GM12878 (cell line): ENCODE data around the gene ACSL3. TPM values are rescaled to one million over a fixed set of nuclear protein-coding genes. Genes with fewer than 3 reads are reported as not detected.

Source experiments
- ATAC-seq: fragments of 200-7000 bp; cut with Tn5 transposase; 3 replicates; pipeline ENCODE4 v1.9.1; 2020; ENCODE audit warnings: mild to moderate bottlenecking, moderate library complexity
- BruUV-seq: library from RNA; stranded (reverse); fragments of 400-500 nt; replicated peaks from 2 replicates; lab custom pipeline; 2021; lab: Mats Ljungman, UMichigan
- CTCF ChIA-PET: fragments of 300-600 bp; sonication (Branson Sonifier 250); formaldehyde crosslinking; extraction: SDS; loops from one replicate; lab custom pipeline; 2021; ENCODE audit warnings: inconsistent platforms; lab: Yijun Ruan, JAX
- POLR2A ChIA-PET: fragments of 350-600 bp; formaldehyde crosslinking; extraction: SDS; loops from one replicate; lab custom pipeline; 2021; ENCODE audit warnings: inconsistent platforms; lab: Charles Lee
- RAD21 ChIA-PET: fragments of 300-600 bp; sonication (Branson Sonifier 250); formaldehyde crosslinking; loops from one replicate; lab custom pipeline; 2023; ENCODE audit warnings: antibody characterized with exemption; ENCODE audit not compliant: unreplicated experiment; lab: Charles Lee
- SMC1A ChIA-PET: fragments of 300-600 bp; sonication (Branson Sonifier 250); formaldehyde crosslinking; loops from one replicate; lab custom pipeline; 2023; ENCODE audit not compliant: unreplicated experiment, uncharacterized antibody; lab: Charles Lee
- DNase-seq: peaks from one replicate; pipeline ENCODE4 v3.0.0-alpha.2; 2011; ENCODE audit warnings: low read depth, low spot score
- FAIRE-seq: peaks from 3 replicates; lab custom pipeline; 2011; peaks lifted over from hg19 to GRCh38; lab: Jason Lieb, UNC
- H2AFZ ChIP-seq: 2 replicates; pipeline ENCODE4 v1.6.0; 2011; ENCODE audit warnings: low read depth, low read length, control low read depth; ENCODE audit not compliant: control insufficient read depth
- H3K27ac ChIP-seq: 2 replicates; pipeline ENCODE4 v1.5.1; 2011; ENCODE audit warnings: control low read depth; ENCODE audit not compliant: control insufficient read depth, insufficient read depth
- H3K27me3 ChIP-seq, 2 experiments: replicated peaks in 1 of 2; 2 replicates each; pipeline versions ENCODE4 v1.6.0 to v1.6.1; 2011; ENCODE audit warnings: low read length in 1 of 2; ENCODE audit not compliant: control insufficient read depth in 2 of 2, insufficient read depth in 2 of 2
- H3K36me3 ChIP-seq, 2 experiments: 2 replicates each; pipeline ENCODE4 v1.5.1; 2011; ENCODE audit warnings: low read length in 1 of 2; ENCODE audit not compliant: control insufficient read depth in 2 of 2, insufficient read depth in 2 of 2
- H3K4me1 ChIP-seq: 2 replicates; pipeline ENCODE4 v1.6.1; 2011; ENCODE audit warnings: mild to moderate bottlenecking, low read length, moderate library complexity, mixed read lengths; ENCODE audit not compliant: control insufficient read depth, insufficient read depth
- H3K4me2 ChIP-seq: 2 replicates; pipeline ENCODE4 v1.6.0; 2011; ENCODE audit warnings: control low read depth; ENCODE audit not compliant: control insufficient read depth, insufficient read depth
- H3K4me3 ChIP-seq: fragments of 200-600 bp; sonication (generic); 2 replicates; pipeline ENCODE4 v1.5.1; 2016
- H3K79me2 ChIP-seq: 2 replicates; pipeline ENCODE4 v1.6.0; 2011; ENCODE audit warnings: low read length; ENCODE audit not compliant: control insufficient read depth, insufficient read depth
- H3K9ac ChIP-seq: 2 replicates; pipeline ENCODE4 v1.8.0; 2011; ENCODE audit warnings: low read length, control low read depth, mixed read lengths; ENCODE audit not compliant: control insufficient read depth, insufficient read depth
- H3K9me3 ChIP-seq: replicated peaks from 3 replicates; pipeline ENCODE4 v1.5.1; 2011; ENCODE audit warnings: mild to moderate bottlenecking, low read length; ENCODE audit not compliant: control insufficient read depth, insufficient read depth
- H4K20me1 ChIP-seq: 2 replicates; pipeline ENCODE4 v1.6.0; 2011; ENCODE audit not compliant: control insufficient read depth, insufficient read depth
- NR2C1 ChIP-seq: fragments of 450-650 bp; IDR thresholded peaks from 2 replicates; pipeline ENCODE4 v1.6.1; 2017; ENCODE audit warnings: antibody characterized with exemption, mild to moderate bottlenecking, moderate library complexity
- SPI1 ChIP-seq: IDR thresholded peaks from 2 replicates; pipeline ENCODE4 v1.6.1; 2011; ENCODE audit warnings: low read depth, mild to moderate bottlenecking, low read length, moderate library complexity, borderline replicate concordance; ENCODE audit not compliant: insufficient read depth
- WGBS: methylation state at CpG from one replicate; pipeline ENCODE4 v1.1.6; 2016; ENCODE audit warnings: low lambda C conversion rate; ENCODE audit not compliant: insufficient replicate concordance, insufficient coverage; ENCODE audit errors: missing lambda C conversion rate; 5-methylcytosine and 5-hydroxymethylcytosine counted together
- in situ Hi-C: fragments of 300-500 bp; cut with MboI; formaldehyde crosslinking; loops from 9 replicates; pipeline ENCODE4 v1.14.3; 2018; ENCODE audit warnings: mixed read lengths
- intact Hi-C: fragments of 100-400 bp; cut with micrococcal nuclease; formaldehyde crosslinking; loops from one replicate; pipeline ENCODE4 v1.14.2; 2022; ENCODE audit not compliant: unreplicated experiment
- polyA plus RNA-seq, 11 experiments: library from polyadenylated mRNA; depleted of rRNA in 4 of 11; unstranded in 6 of 11; stranded (reverse) in 5 of 11; fragments of >200 nt; fragmentation: Nextera tagmentation in 4 of 11; fragmentation: Illumina TruSeq in 1 of 11; extraction: Ambion mirVana in 4 of 11; extraction: Trizol in 1 of 11; gene quantifications; 1 replicate in 1 of 11; 2 replicates in 10 of 11; pipeline versions ENCODE4 v1.2.1 to v1.2.3, GENCODE V29; 2011 to 2016; ENCODE audit warnings: inconsistent platforms in 2 of 11, missing spikeins in 2 of 11, low read depth in 1 of 11
- total RNA-seq, 4 experiments: library from RNA; depleted of rRNA in 3 of 4; stranded (reverse); fragments of >200 nt in 3 of 4; fragmentation: Illumina TruSeq in 1 of 4; extraction: Trizol in 1 of 4; gene quantifications; 2 replicates each; pipeline versions ENCODE4 v1.2.1 to v1.2.3, GENCODE V29; 2013 to 2021

Gene ACSL3
- total and polyA plus RNA-seq, 10 of the 15 experiments (the other 5 are each of a cell fraction or from before 2014, with no cell fraction given): 15.6 to 83.9 (median 56.7) TPM

- Histone ChIP-seq H3K27ac (no peak overlapping the region), H3K9me3 (no peaks in the 10 kb centered on the region), H3K27me3 (no peaks in the 10 kb centered on the region), H3K9ac (no peak overlapping the region), H3K36me3 (no peaks in the 10 kb centered on the region), H4K20me1 (no peaks in the 10 kb centered on the region), H2AFZ (no peak overlapping the region), H3K4me3 (no peak overlapping the region), H3K79me2 (no peaks in the 10 kb centered on the region), H3K4me1 (no peaks in the 10 kb centered on the region), H3K4me2 (no peak overlapping the region)
- TF ChIP-seq SPI1 (peak; percentile 54; the same call in 1 of the 2 replicates), NR2C1 (no peak)
- no peak for DNase-seq
- intact Hi-C loops (no loop called here), in situ Hi-C loops (no loop called here)
- ChIA-PET SMC1A (no interaction called here), RAD21 (no interaction called here), CTCF (no interaction called here), POLR2A (no interaction called here)
- whole genome bisulfite sequencing: 0% methylated on average over 2 of the region's 2 CpGs
- ATAC-seq: no peak
- BruUV-seq: no TSS peak
- FAIRE-seq: no peak
Measured at GRCh38 chr2:222992137-222992536, 131.3 kb downstream of the ACSL3 start.

Other genes with a start within 250 kb of the ACSL3 start
- 32.4 and 36.7 TPM in 2 replicates for gene FARSB, start 204.9 kb upstream of the ACSL3 start, total RNA-seq (2014; rRNA removed)
- gene FARSB, start 204.9 kb upstream of the ACSL3 start, total RNA-seq (2014; rRNA removed; fragmentation: Illumina TruSeq; extraction: Trizol): 50.4 and 50.7 TPM in 2 replicates
- gene FARSB, start 204.9 kb upstream of the ACSL3 start, total RNA-seq (2021): 47.8 and 48.0 TPM in 2 replicates
- 51.6 and 62.5 TPM in 2 replicates for gene FARSB, start 204.9 kb upstream of the ACSL3 start, polyA plus RNA-seq (2011; rRNA removed)
- gene FARSB, start 204.9 kb upstream of the ACSL3 start, polyA plus RNA-seq (2014; fragmentation: Illumina TruSeq; extraction: Trizol): 90.1 and 108 TPM in 2 replicates
- 100 to 1,000 TPM; 107 to 127 TPM for gene FARSB, start 204.9 kb upstream of the ACSL3 start, polyA plus RNA-seq (2014; fragmentation: Nextera tagmentation; extraction: Ambion mirVana)
- 48.2 and 57.4 TPM in 2 replicates for gene FARSB, start 204.9 kb upstream of the ACSL3 start, polyA plus RNA-seq (2014; rRNA removed)
- 100 to 1,000 TPM; 113 to 119 TPM for gene FARSB, start 204.9 kb upstream of the ACSL3 start, polyA plus RNA-seq (2016; fragmentation: Nextera tagmentation; extraction: Ambion mirVana)
- not detected in 2 replicates for gene MOGAT1, start 189.4 kb upstream of the ACSL3 start, total RNA-seq (2014; rRNA removed)
- gene MOGAT1, start 189.4 kb upstream of the ACSL3 start, total RNA-seq (2014; rRNA removed; fragmentation: Illumina TruSeq; extraction: Trizol): not detected in 2 replicates
- not detected in 2 replicates for gene MOGAT1, start 189.4 kb upstream of the ACSL3 start, total RNA-seq (2021)
- not detected in 2 replicates for gene MOGAT1, start 189.4 kb upstream of the ACSL3 start, polyA plus RNA-seq (2011; rRNA removed)
- not detected in 2 replicates for gene MOGAT1, start 189.4 kb upstream of the ACSL3 start, polyA plus RNA-seq (2014; fragmentation: Illumina TruSeq; extraction: Trizol)
- gene MOGAT1, start 189.4 kb upstream of the ACSL3 start, polyA plus RNA-seq (2014; fragmentation: Nextera tagmentation; extraction: Ambion mirVana): not detected
- gene MOGAT1, start 189.4 kb upstream of the ACSL3 start, polyA plus RNA-seq (2014; rRNA removed): not detected in 2 replicates
- gene MOGAT1, start 189.4 kb upstream of the ACSL3 start, polyA plus RNA-seq (2016; fragmentation: Nextera tagmentation; extraction: Ambion mirVana): not detected
- gene KCNE4, start 191.2 kb downstream of the ACSL3 start, total RNA-seq (2014; rRNA removed): not detected in 2 replicates
- gene KCNE4, start 191.2 kb downstream of the ACSL3 start, total RNA-seq (2014; rRNA removed; fragmentation: Illumina TruSeq; extraction: Trizol): not detected in 2 replicates
- not detected in 2 replicates for gene KCNE4, start 191.2 kb downstream of the ACSL3 start, total RNA-seq (2021)
- 0.30 and 0.49 TPM in 2 replicates for gene KCNE4, start 191.2 kb downstream of the ACSL3 start, polyA plus RNA-seq (2011; rRNA removed)
- 0.24 TPM in 1 of 2 replicates, not detected in the other for gene KCNE4, start 191.2 kb downstream of the ACSL3 start, polyA plus RNA-seq (2014; fragmentation: Illumina TruSeq; extraction: Trizol)
- gene KCNE4, start 191.2 kb downstream of the ACSL3 start, polyA plus RNA-seq (2014; fragmentation: Nextera tagmentation; extraction: Ambion mirVana): not detected
- 0.03 TPM in 1 of 2 replicates, not detected in the other for gene KCNE4, start 191.2 kb downstream of the ACSL3 start, polyA plus RNA-seq (2014; rRNA removed)
- not detected for gene KCNE4, start 191.2 kb downstream of the ACSL3 start, polyA plus RNA-seq (2016; fragmentation: Nextera tagmentation; extraction: Ambion mirVana)